Prostate gland (tissue), 2 donors: Measurements from ENCODE around the gene OR10H4. TPM values are rescaled to one million over a fixed set of nuclear protein-coding genes. Genes with fewer than 3 reads are reported as not detected.
"Not testable (repeated sequence)": the region's sequence is repeated elsewhere in the genome, so short reads cannot be mapped to it uniquely, and the experiment has no call there.

Experiments used
- DNase-seq: peaks from one replicate; pipeline ENCODE4 v3.0.0-alpha.2; 2019; ENCODE audit warnings: low spot score
- H3K27ac ChIP-seq, 2 donors: fragments of 200-600 bp; sonication (generic); 2 replicates each; pipeline ENCODE4 v1.5.1; 2017 to 2019
- H3K27me3 ChIP-seq: fragments of 200-600 bp; sonication (generic); replicated peaks from 2 replicates; pipeline ENCODE4 v1.5.1; 2019; ENCODE audit not compliant: insufficient read depth
- H3K36me3 ChIP-seq, 2 donors: fragments of 200-600 bp; sonication (generic); 1 replicate in 1 of 2; 2 replicates in 1 of 2; pipeline versions ENCODE4 v1.5.1 to v1.8.1; 2017 to 2019
- H3K4me1 ChIP-seq: fragments of 200-600 bp; sonication (generic); replicated peaks from 2 replicates; pipeline ENCODE4 v1.5.1; 2019
- H3K4me3 ChIP-seq, 2 donors: fragments of 200-600 bp; sonication (generic); 2 replicates each; pipeline ENCODE4 v1.5.1; 2017 to 2019
- H3K9me3 ChIP-seq: fragments of 200-600 bp; sonication (generic); 2 replicates; pipeline ENCODE4 v1.5.1; 2017
- POLR2A ChIP-seq: fragments of 450-650 bp; IDR thresholded peaks from one replicate; pipeline ENCODE4 v1.6.1; 2016; ENCODE audit warnings: antibody characterized with exemption, mild to moderate bottlenecking
- POLR2AphosphoS5 ChIP-seq: sonication (generic); formaldehyde crosslinking; IDR thresholded peaks from one replicate; pipeline ENCODE4 v1.6.1; 2017; ENCODE audit warnings: antibody characterized with exemption
- WGBS: methylation state at CpG from one replicate; pipeline ENCODE4 v1.1.5; 2018; 5-methylcytosine and 5-hydroxymethylcytosine counted together
- intact Hi-C: fragments of 100-400 bp; cut with DNase I; formaldehyde crosslinking; loops from one replicate; pipeline ENCODE4 v1.14.2; 2022
- total RNA-seq, 2 donors: library from RNA; depleted of rRNA; stranded (reverse); fragments of >200 nt; gene quantifications; one replicate each; pipeline ENCODE4 v1.1.0, GENCODE V29; 2016
- TF ChIP-seq, protein P1 (sequence below), 4 experiments: fragments of 200-600 bp in 2 of 4; fragments of 450-650 bp in 2 of 4; sonication (generic) in 2 of 4; IDR thresholded peaks; 1 replicate in 3 of 4; 2 replicates in 1 of 4; pipeline ENCODE4 v1.5.1; 2016 to 2019; ENCODE audit warnings: antibody characterized with exemption in 4 of 4, mild to moderate bottlenecking in 2 of 4, moderate library complexity in 2 of 4

Gene OR10H4
- total RNA-seq, 2 donors from 2014 or later, result not detected

GRCh38 chr19:15979293-15979692 lies 30.5 kb downstream of the OR10H4 start:
- no peaks in the 10 kb centered on the region for H3K36me3 ChIP-seq
- no peaks in the 10 kb centered on the region for H3K27me3 ChIP-seq
- intact Hi-C loops, result no loop called here
- H3K9me3 ChIP-seq, result no peaks in the 10 kb centered on the region
- no peak for DNase-seq
- H3K4me1 ChIP-seq, result no peaks in the 10 kb centered on the region
- WGBS, result 84% methylated on average over 4 of the region's 4 CpGs
- H3K27ac ChIP-seq, result no peak overlapping the region
- H3K4me3 ChIP-seq, result no peak overlapping the region
- TF ChIP-seq, protein P1, sequence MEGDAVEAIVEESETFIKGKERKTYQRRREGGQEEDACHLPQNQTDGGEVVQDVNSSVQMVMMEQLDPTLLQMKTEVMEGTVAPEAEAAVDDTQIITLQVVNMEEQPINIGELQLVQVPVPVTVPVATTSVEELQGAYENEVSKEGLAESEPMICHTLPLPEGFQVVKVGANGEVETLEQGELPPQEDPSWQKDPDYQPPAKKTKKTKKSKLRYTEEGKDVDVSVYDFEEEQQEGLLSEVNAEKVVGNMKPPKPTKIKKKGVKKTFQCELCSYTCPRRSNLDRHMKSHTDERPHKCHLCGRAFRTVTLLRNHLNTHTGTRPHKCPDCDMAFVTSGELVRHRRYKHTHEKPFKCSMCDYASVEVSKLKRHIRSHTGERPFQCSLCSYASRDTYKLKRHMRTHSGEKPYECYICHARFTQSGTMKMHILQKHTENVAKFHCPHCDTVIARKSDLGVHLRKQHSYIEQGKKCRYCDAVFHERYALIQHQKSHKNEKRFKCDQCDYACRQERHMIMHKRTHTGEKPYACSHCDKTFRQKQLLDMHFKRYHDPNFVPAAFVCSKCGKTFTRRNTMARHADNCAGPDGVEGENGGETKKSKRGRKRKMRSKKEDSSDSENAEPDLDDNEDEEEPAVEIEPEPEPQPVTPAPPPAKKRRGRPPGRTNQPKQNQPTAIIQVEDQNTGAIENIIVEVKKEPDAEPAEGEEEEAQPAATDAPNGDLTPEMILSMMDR (IDR thresholded peaks at IDR 0.05), result no peak
- no peak for TF ChIP-seq POLR2A
- TF ChIP-seq POLR2AphosphoS5, result no peak

- H3K4me1 ChIP-seq, H3K27ac ChIP-seq, H3K4me3 ChIP-seq, H3K36me3 ChIP-seq, DNase-seq, H3K9me3 ChIP-seq, H3K27me3 ChIP-seq, intact Hi-C loops: not testable (repeated sequence)
- 58% methylated on average over 6 of the region's 6 CpGs for WGBS
Observed at GRCh38 chr19:15985831-15986230, 37.0 kb downstream of the OR10H4 start.

GRCh38 chr19:15986701-15987100 lies 37.9 kb downstream of the OR10H4 start:
- no peak overlapping the region for H3K4me3 ChIP-seq
- no peak for DNase-seq
- no peaks in the 10 kb centered on the region for H3K9me3 ChIP-seq
- no peaks in the 10 kb centered on the region for H3K36me3 ChIP-seq
- H3K27me3 ChIP-seq, result no peaks in the 10 kb centered on the region
- no peak for TF ChIP-seq POLR2A
- H3K4me1 ChIP-seq, result no peaks in the 10 kb centered on the region
- intact Hi-C loops, result no loop called here
- WGBS, result 44% methylated on average over 2 of the region's 2 CpGs
- no peak overlapping the region for H3K27ac ChIP-seq

- H3K4me3 ChIP-seq, result no peak overlapping the region
- no peak for DNase-seq
- H3K4me1 ChIP-seq, result no peaks in the 10 kb centered on the region
- no peak overlapping the region for H3K27ac ChIP-seq
- no peaks in the 10 kb centered on the region for H3K9me3 ChIP-seq
- TF ChIP-seq POLR2A, result no peak
- TF ChIP-seq, protein P1 (IDR thresholded peaks at IDR 0.05), result no peak
- TF ChIP-seq POLR2AphosphoS5, result no peak
- H3K27me3 ChIP-seq, result no peaks in the 10 kb centered on the region
- WGBS, result 35% methylated on average over 3 of the region's 3 CpGs
- no peaks in the 10 kb centered on the region for H3K36me3 ChIP-seq
- intact Hi-C loops, result no loop called here
Observed at GRCh38 chr19:15989889-15990288, 41.1 kb downstream of the OR10H4 start.

GRCh38 chr19:15991602-15992001 lies 42.8 kb downstream of the OR10H4 start:
- TF ChIP-seq, protein P1 (IDR thresholded peaks at IDR 0.05), result no peak
- TF ChIP-seq POLR2A, result no peak
- TF ChIP-seq POLR2AphosphoS5, result no peak
- Histone ChIP-seq H3K27me3 (no peaks in the 10 kb centered on the region), H3K9me3 (no peaks in the 10 kb centered on the region), H3K36me3 (no peaks in the 10 kb centered on the region), H3K4me1 (no peaks in the 10 kb centered on the region), H3K27ac (no peak overlapping the region), H3K4me3 (no peak overlapping the region)
- intact Hi-C loops, result no loop called here
- DNase-seq, result no peak

DNA sequence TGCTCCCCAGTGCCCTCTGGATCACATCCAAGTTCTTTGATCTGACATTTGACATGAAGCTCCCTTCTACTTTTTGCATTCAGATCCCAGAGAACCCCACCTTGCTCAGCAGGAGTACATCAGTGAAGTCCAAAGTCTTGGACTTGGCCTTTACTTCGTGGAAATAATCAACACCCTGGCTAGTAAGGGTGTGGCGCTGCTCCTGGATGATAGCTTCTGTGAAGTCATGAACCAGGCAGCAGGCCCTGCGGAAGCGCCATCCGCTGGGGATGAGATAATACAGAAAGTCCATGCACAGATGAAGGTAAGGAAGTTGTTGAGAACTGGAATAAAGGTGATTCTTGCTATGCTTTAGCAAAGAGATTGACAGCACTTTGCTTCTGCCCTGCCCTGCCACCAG lies 43.2 kb downstream of the OR10H4 start:
- DNase-seq, result no peak
- H3K4me3 ChIP-seq, result no peak overlapping the region
- no peak overlapping the region for H3K27ac ChIP-seq
- H3K36me3 ChIP-seq, result no peaks in the 10 kb centered on the region
- no peaks in the 10 kb centered on the region for H3K4me1 ChIP-seq
- intact Hi-C loops, result no loop called here
- H3K27me3 ChIP-seq, result no peaks in the 10 kb centered on the region
- WGBS, result 73% methylated on average over 5 of the region's 5 CpGs
- no peaks in the 10 kb centered on the region for H3K9me3 ChIP-seq
- no peak for TF ChIP-seq POLR2AphosphoS5
- TF ChIP-seq POLR2A, result no peak
- TF ChIP-seq, protein P1 (IDR thresholded peaks at IDR 0.05), result no peak
